Activated CD8-positive, alpha-beta T cell treated with anti-CD3 and anti-CD28 coated beads for 36 hours (primary cell): Measurements from ENCODE around the gene ICE1. TPM values are rescaled to one million over a fixed set of nuclear protein-coding genes. Genes with fewer than 3 reads are reported as not detected.

Source experiments
- ATAC-seq: fragments of 200-7000 bp; cut with Tn5 transposase; one replicate; pipeline ENCODE4 v1.10.0; 2021; ENCODE audit warnings: mild to moderate bottlenecking, moderate library complexity
- CTCF ChIA-PET: fragments of 350-600 bp; sonication (Branson Sonifier 250); formaldehyde crosslinking; loops from one replicate; lab custom pipeline; 2021; ENCODE audit warnings: antibody characterized with exemption; lab: Charles Lee
- POLR2A ChIA-PET: fragments of 350-600 bp; sonication (Branson Sonifier 250); formaldehyde crosslinking; loops from one replicate; lab custom pipeline; 2021; ENCODE audit warnings: antibody characterized with exemption; lab: Charles Lee
- DNase-seq: peaks from one replicate; pipeline ENCODE4 v3.0.0-alpha.2; 2020
- H3K27ac Mint-ChIP-seq: one replicate; pipeline ENCODE4 v1.8.0; 2021; ENCODE audit warnings: mild to moderate bottlenecking, mixed read lengths
- H3K27me3 Mint-ChIP-seq: one replicate; pipeline ENCODE4 v1.8.0; 2021; ENCODE audit warnings: mixed read lengths
- H3K36me3 Mint-ChIP-seq: one replicate; pipeline ENCODE4 v1.8.0; 2021; ENCODE audit warnings: low read depth, mixed read lengths
- H3K4me1 Mint-ChIP-seq: one replicate; pipeline ENCODE4 v1.8.0; 2021; ENCODE audit warnings: low read depth, mixed read lengths
- H3K4me3 Mint-ChIP-seq: one replicate; pipeline ENCODE4 v1.8.0; 2021; ENCODE audit warnings: mild to moderate bottlenecking, moderate library complexity, mixed read lengths
- H3K9me3 Mint-ChIP-seq: one replicate; pipeline ENCODE4 v1.8.0; 2021; ENCODE audit warnings: mixed read lengths
- CTCF ChIP-seq: fragments of 200-600 bp; IDR thresholded peaks from one replicate; pipeline ENCODE4 v1.8.0; 2022; ENCODE audit warnings: antibody characterized with exemption, mild to moderate bottlenecking
- intact Hi-C: fragments of 100-400 bp; cut with micrococcal nuclease; formaldehyde crosslinking; loops from one replicate; pipeline ENCODE4 v1.10.0; 2022
- total RNA-seq, 2 experiments: library from RNA; stranded (reverse); gene quantifications; one replicate each; pipeline ENCODE4 v1.2.3, GENCODE V29; 2021

The ICE1 gene
- total RNA-seq, 2 experiments from 2014 or later = 29.0 to 29.5 TPM

GRCh38 chr5:5460311-5460710, 37.8 kb downstream of the ICE1 start:
- Mint-ChIP-seq H3K27ac (no peak overlapping the region), H3K4me1 (no peaks in the 10 kb centered on the region), H3K36me3 (peaks cover 65% of the 10 kb centered on the region), H3K27me3 (no peaks in the 10 kb centered on the region), H3K9me3 (no peaks in the 10 kb centered on the region), H3K4me3 (no peak overlapping the region)
- ATAC-seq = no peak
- no peak for TF ChIP-seq CTCF
- DNase-seq = no peak
- CTCF ChIA-PET = no interaction called here
- intact Hi-C loops = no loop called here
- POLR2A ChIA-PET = no interaction called here

- no peaks in the 10 kb centered on the region for H3K4me1 Mint-ChIP-seq
- DNase-seq = no peak
- POLR2A ChIA-PET = no interaction called here
- H3K27ac Mint-ChIP-seq = no peak overlapping the region
- ATAC-seq = no peak
- H3K9me3 Mint-ChIP-seq = no peaks in the 10 kb centered on the region
- H3K27me3 Mint-ChIP-seq = no peaks in the 10 kb centered on the region
- TF ChIP-seq CTCF = no peak
- intact Hi-C loops = no loop called here
- no peak overlapping the region for H3K4me3 Mint-ChIP-seq
- H3K36me3 Mint-ChIP-seq = peaks cover 65% of the 10 kb centered on the region
- CTCF ChIA-PET = no interaction called here
These were observed 38.5 kb downstream of the ICE1 start for GRCh38 chr5:5461012-5461411.

DNA sequence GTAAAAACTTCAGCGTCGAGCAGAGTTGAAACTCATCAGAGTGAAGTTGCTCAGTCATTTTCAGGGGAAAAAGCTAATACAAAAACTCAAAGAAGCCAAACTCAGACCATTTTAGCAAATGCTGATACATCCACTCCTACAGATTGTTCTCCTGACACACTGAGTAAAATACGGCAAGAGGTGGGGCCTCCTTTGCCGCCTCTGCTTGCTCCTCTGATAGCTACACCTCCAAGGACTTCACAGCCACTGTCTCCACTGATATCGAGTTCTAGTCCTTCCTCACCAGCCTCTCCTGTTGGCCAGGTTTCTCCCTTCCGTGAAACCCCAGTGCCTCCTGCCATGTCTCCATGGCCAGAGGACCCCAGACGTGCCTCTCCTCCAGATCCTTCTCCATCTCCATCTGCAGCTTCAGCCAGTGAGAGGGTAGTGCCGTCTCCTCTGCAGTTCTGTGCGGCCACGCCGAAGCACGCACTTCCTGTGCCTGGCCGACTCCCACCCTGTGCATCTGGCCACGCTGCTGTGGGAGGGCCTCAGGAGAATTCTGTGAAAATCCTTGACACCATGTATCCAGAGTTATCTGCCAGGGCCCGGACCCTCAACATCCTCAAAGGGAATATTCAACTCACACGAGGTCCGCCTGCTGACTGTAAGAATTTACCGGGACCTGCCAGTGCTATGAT, 41.7 kb downstream of the ICE1 start:
- no peaks in the 10 kb centered on the region for H3K27me3 Mint-ChIP-seq
- no peak overlapping the region for H3K4me3 Mint-ChIP-seq
- intact Hi-C loops = no loop called here
- ATAC-seq (no peak), DNase-seq (no peak)
- H3K27ac Mint-ChIP-seq = no peak overlapping the region
- no peak for TF ChIP-seq CTCF
- peaks cover 3% of the 10 kb centered on the region for H3K4me1 Mint-ChIP-seq
- no peaks in the 10 kb centered on the region for H3K9me3 Mint-ChIP-seq
- peaks cover 57% of the 10 kb centered on the region for H3K36me3 Mint-ChIP-seq
- POLR2A ChIA-PET = no interaction called here
- CTCF ChIA-PET = no interaction called here

DNA sequence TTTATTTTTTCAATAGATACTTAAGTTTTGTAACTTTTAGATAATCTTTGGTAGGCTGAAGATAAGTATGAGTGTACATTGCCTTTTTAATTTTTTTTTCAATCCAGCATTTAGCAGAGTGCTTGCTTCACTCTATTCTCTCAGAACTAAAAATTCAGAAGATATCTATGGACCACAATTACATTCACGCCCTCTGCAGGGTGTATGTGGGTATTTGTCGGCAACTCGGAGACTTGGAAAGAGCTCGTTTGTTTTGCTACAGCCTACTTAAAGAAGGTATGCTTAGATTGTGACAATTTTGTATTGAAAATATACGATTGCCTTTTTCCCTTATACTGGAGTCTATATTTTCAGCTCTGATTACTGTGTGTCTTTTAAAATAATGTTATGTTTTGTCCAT, 43.8 kb downstream of the ICE1 start:
- Mint-ChIP-seq H3K36me3 (peaks cover 42% of the 10 kb centered on the region), H3K9me3 (no peaks in the 10 kb centered on the region), H3K27me3 (no peaks in the 10 kb centered on the region), H3K4me1 (peaks cover 3% of the 10 kb centered on the region), H3K27ac (no peak overlapping the region), H3K4me3 (no peak overlapping the region)
- POLR2A ChIA-PET = no interaction called here
- intact Hi-C loops = no loop called here
- DNase-seq (no peak), ATAC-seq (no peak)
- TF ChIP-seq CTCF = no peak
- CTCF ChIA-PET = interaction anchor here (1.4 kb wide), 1 partner anchor 326 kb away, joined by 3 read pairs; the partner anchor contains the start of gene ADAMTS16

DNA sequence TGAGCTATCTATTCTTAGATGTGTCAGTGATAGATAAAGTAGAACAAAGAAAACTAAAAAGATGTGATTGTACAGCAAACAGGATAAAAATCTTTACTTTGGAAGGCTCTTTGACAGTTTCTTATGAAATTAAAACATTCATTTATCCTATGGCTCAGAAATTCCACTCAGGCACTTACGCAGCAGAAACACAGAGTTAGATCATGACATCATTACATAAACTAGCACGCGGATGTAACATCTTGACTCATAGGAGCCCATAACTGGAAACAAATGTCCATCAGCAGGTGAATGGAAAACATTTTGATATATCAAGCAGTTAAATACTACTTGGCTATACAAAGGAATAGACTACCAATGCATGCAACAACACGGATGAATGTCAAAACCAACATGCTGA, 45.3 kb downstream of the ICE1 start:
- intact Hi-C loops = no loop called here
- Mint-ChIP-seq H3K4me1 (peaks cover 3% of the 10 kb centered on the region), H3K36me3 (peaks cover 28% of the 10 kb centered on the region), H3K4me3 (no peak overlapping the region), H3K27ac (no peak overlapping the region), H3K27me3 (no peaks in the 10 kb centered on the region), H3K9me3 (no peaks in the 10 kb centered on the region)
- ATAC-seq (no peak), DNase-seq (no peak)
- ChIA-PET CTCF (no interaction called here), POLR2A (no interaction called here)
- no peak for TF ChIP-seq CTCF
